D721Med (cell line): ENCODE measurements around the gene BCKDHB.
A peak's percentile ranks its signal among the peaks of the same experiment; 100 is the strongest.

Source experiments
- DNase-seq: peaks from one replicate; pipeline ENCODE4 v3.0.0; 2011; ENCODE audit warnings: low spot score; ENCODE audit not compliant: insufficient read length
- FAIRE-seq: peaks from 2 replicates; lab custom pipeline; 2011; peaks lifted over from hg19 to GRCh38; lab: Jason Lieb, UNC
- CTCF ChIP-seq: IDR thresholded peaks from 2 replicates; pipeline ENCODE4 v1.5.1; 2012; ENCODE audit warnings: mild to moderate bottlenecking, control low read depth; ENCODE audit not compliant: insufficient read depth; ENCODE audit errors: missing control alignments

Gene BCKDHB

GRCh38 chr6:80183019-80183795 lies 76.7 kb downstream of the BCKDHB start:
- FAIRE-seq (peak; percentile 21), DNase-seq (no peak)
- TF ChIP-seq CTCF, result no peak

- no peak for TF ChIP-seq CTCF
- FAIRE-seq, result no peak
Observed at GRCh38 chr6:80185492-80185891, 79.0 kb downstream of the BCKDHB start.

GRCh38 chr6:80186082-80186481 lies 79.6 kb downstream of the BCKDHB start:
- FAIRE-seq (no peak), DNase-seq (no peak)
- no peak for TF ChIP-seq CTCF

More at GRCh38 chr6:80185492-80185891, 79.0 kb downstream of the BCKDHB start:
- no peak for DNase-seq

- TF ChIP-seq CTCF, result no peak
- FAIRE-seq (no peak), DNase-seq (no peak)
Observed at GRCh38 chr6:80196906-80197305, 90.4 kb downstream of the BCKDHB start.

- FAIRE-seq (no peak), DNase-seq (no peak)
- no peak for TF ChIP-seq CTCF
Observed at GRCh38 chr6:80197474-80197873, 91.0 kb downstream of the BCKDHB start.

- TF ChIP-seq CTCF, result no peak
- DNase-seq, result no peak
- FAIRE-seq, result no peak
Observed at GRCh38 chr6:80197986-80198385, 91.5 kb downstream of the BCKDHB start.

GRCh38 chr6:80203283-80203682 lies 96.8 kb downstream of the BCKDHB start:
- no peak for DNase-seq

More at GRCh38 chr6:80203283-80203682, 96.8 kb downstream of the BCKDHB start:
- no peak for FAIRE-seq
- TF ChIP-seq CTCF, result no peak
